GM23338 (cell line): ENCODE results near the gene CDK18. TPM values are rescaled to one million over a fixed set of nuclear protein-coding genes. Genes with fewer than 3 reads are reported as not detected.

Experiments used
- ATAC-seq: fragments of 200-7000 bp; cut with Tn5 transposase; 3 replicates; pipeline ENCODE4 v1.9.1; 2020
- DNase-seq: peaks from one replicate; pipeline ENCODE4 v3.0.0-alpha.2; 2015; ENCODE audit warnings: low spot score
- H2AFZ ChIP-seq: fragments of 200-600 bp; sonication (generic); 2 replicates; pipeline ENCODE4 v1.8.0; 2016; ENCODE audit warnings: antibody characterized with exemption, mild to moderate bottlenecking, moderate library complexity
- H3F3A ChIP-seq: fragments of 200-600 bp; sonication (generic); replicated peaks from 2 replicates; pipeline ENCODE4 v1.8.0; 2017; ENCODE audit warnings: antibody characterized with exemption, mixed run types, low read depth
- H3K27ac ChIP-seq: fragments of 200-600 bp; sonication (generic); 2 replicates; pipeline ENCODE4 v1.6.1; 2016; ENCODE audit warnings: low read depth
- H3K27me3 ChIP-seq: fragments of 200-600 bp; sonication (generic); 2 replicates; pipeline ENCODE4 v1.8.0; 2016; ENCODE audit warnings: mild to moderate bottlenecking, mixed run types, moderate library complexity; ENCODE audit not compliant: insufficient read depth
- H3K36me3 ChIP-seq: fragments of 200-600 bp; sonication (generic); 2 replicates; pipeline ENCODE4 v1.8.0; 2016; ENCODE audit warnings: mild to moderate bottlenecking; ENCODE audit not compliant: insufficient read depth
- H3K4me1 ChIP-seq: fragments of 200-600 bp; sonication (generic); 2 replicates; pipeline ENCODE4 v1.8.0; 2016; ENCODE audit warnings: mild to moderate bottlenecking, moderate library complexity; ENCODE audit not compliant: insufficient read depth
- H3K4me2 ChIP-seq: fragments of 200-600 bp; sonication (generic); 2 replicates; pipeline ENCODE4 v1.7.1; 2017; ENCODE audit warnings: mixed run types
- H3K4me3 ChIP-seq: fragments of 200-600 bp; sonication (generic); 2 replicates; pipeline ENCODE4 v1.6.1; 2016; ENCODE audit warnings: mixed run types
- H3K79me2 ChIP-seq: fragments of 200-600 bp; sonication (generic); replicated peaks from 2 replicates; pipeline ENCODE4 v1.8.0; 2017; ENCODE audit warnings: mild to moderate bottlenecking; ENCODE audit not compliant: insufficient read depth
- H3K9me2 ChIP-seq: fragments of 200-600 bp; sonication (generic); 2 replicates; pipeline ENCODE4 v1.8.0; 2017; ENCODE audit not compliant: insufficient read depth
- H4K20me1 ChIP-seq: fragments of 200-600 bp; sonication (generic); replicated peaks from 2 replicates; pipeline ENCODE4 v1.8.0; 2017; ENCODE audit warnings: mild to moderate bottlenecking; ENCODE audit not compliant: insufficient read depth
- H3K27ac Mint-ChIP-seq: 2 replicates; pipeline ENCODE4 v1.8.0; 2020; ENCODE audit warnings: inconsistent platforms, mild to moderate bottlenecking, moderate library complexity, mixed read lengths
- H3K27me3 Mint-ChIP-seq: 3 replicates; pipeline ENCODE4 v1.8.0; 2022; ENCODE audit warnings: low read depth, mild to moderate bottlenecking, moderate library complexity, mixed read lengths, inconsistent platforms; ENCODE audit not compliant: insufficient read depth, poor library complexity
- H3K36me3 Mint-ChIP-seq: 3 replicates; pipeline ENCODE4 v1.8.0; 2021; ENCODE audit warnings: low read depth, mild to moderate bottlenecking, inconsistent platforms, moderate library complexity, mixed read lengths
- H3K4me1 Mint-ChIP-seq: 3 replicates; pipeline ENCODE4 v1.8.0; 2020; ENCODE audit warnings: mild to moderate bottlenecking, inconsistent platforms, mixed read lengths
- H3K4me3 Mint-ChIP-seq: 3 replicates; pipeline ENCODE4 v1.8.0; 2021; ENCODE audit warnings: moderate library complexity, mild to moderate bottlenecking, inconsistent platforms, mixed read lengths
- H3K9me3 Mint-ChIP-seq: 3 replicates; pipeline ENCODE4 v1.8.0; 2020; ENCODE audit warnings: moderate library complexity, mild to moderate bottlenecking, inconsistent platforms, mixed read lengths
- EZH2phosphoT487 ChIP-seq: fragments of 200-600 bp; sonication (generic); IDR thresholded peaks from one replicate; pipeline ENCODE4 v1.8.1; 2018; ENCODE audit warnings: antibody characterized with exemption; ENCODE audit not compliant: unreplicated experiment
- JUNB ChIP-seq: IDR thresholded peaks from one replicate; pipeline ENCODE4 v1.6.1; 2016; ENCODE audit warnings: antibody characterized with exemption; ENCODE audit not compliant: unreplicated experiment
- NANOG ChIP-seq: IDR thresholded peaks from 2 replicates; pipeline ENCODE4 v1.6.1; 2016; ENCODE audit warnings: antibody characterized with exemption, borderline replicate concordance
- STAT1 ChIP-seq: IDR thresholded peaks from one replicate; pipeline ENCODE4 v1.6.1; 2016; ENCODE audit warnings: antibody characterized with exemption; ENCODE audit not compliant: unreplicated experiment
- ZNF114 ChIP-seq: fragments of 250-450 bp; sonication (Bioruptor Pico); IDR thresholded peaks from 2 replicates; pipeline ENCODE4 v1.5.0; 2020; ENCODE audit warnings: mild to moderate bottlenecking, moderate library complexity
- ZNF331 ChIP-seq: fragments of 250-450 bp; sonication (Bioruptor Pico); IDR thresholded peaks from 2 replicates; pipeline ENCODE4 v1.5.0; 2020; ENCODE audit warnings: low read depth, mild to moderate bottlenecking, moderate library complexity
- polyA plus RNA-seq: library from polyadenylated mRNA; unstranded; fragments of >200 nt; fragmentation: Nextera tagmentation; extraction: Ambion mirVana; gene quantifications from 2 replicates; pipeline ENCODE4 v1.2.1, GENCODE V29; 2016
- total RNA-seq: library from RNA; depleted of rRNA; stranded (reverse); fragments of >200 nt; shearing (Covaris generic); gene quantifications from 2 replicates; pipeline ENCODE4 v1.2.3, GENCODE V29; 2014
- TF ChIP-seq, protein P1 (sequence below): IDR thresholded peaks from one replicate; pipeline ENCODE4 v1.6.1; 2018; ENCODE audit warnings: antibody characterized with exemption; ENCODE audit not compliant: unreplicated experiment
- TF ChIP-seq, protein P2 (sequence below): fragments of 250-450 bp; sonication (Bioruptor Pico); IDR thresholded peaks from 2 replicates; pipeline ENCODE4 v1.5.0; 2020; ENCODE audit warnings: mild to moderate bottlenecking, moderate library complexity
- TF ChIP-seq, protein P3 (sequence below): IDR thresholded peaks from 2 replicates; pipeline ENCODE4 v1.6.1; 2016; ENCODE audit warnings: antibody characterized with exemption

The CDK18 gene
- total and polyA plus RNA-seq, 2 experiments from 2014 or later = 21.1 to 46.5 TPM

DNA sequence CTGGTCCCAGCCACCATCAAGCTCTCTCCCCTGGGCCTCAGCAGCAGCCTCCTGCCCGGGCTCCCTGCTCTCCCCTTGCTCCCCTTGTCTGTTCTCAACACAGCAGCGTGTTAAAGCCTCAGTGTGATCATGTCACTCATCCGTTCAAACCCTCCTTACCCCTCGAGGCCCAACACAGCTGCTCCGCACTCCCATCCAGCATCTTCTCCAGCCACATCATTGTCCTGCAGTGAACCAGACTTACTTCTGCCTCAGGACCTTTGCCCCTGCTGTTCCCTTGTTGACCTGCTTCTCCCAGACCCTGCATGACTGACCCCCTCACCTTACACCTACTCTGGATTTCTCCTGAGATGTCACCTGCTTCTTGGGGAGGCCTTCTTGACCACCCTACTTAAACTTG lies 13.3 kb downstream of the CDK18 start:
- H3K27me3 ChIP-seq = no peaks in the 10 kb centered on the region
- Mint-ChIP-seq H3K4me1 (peaks cover 79% of the 10 kb centered on the region), H3K36me3 (peaks cover 8% of the 10 kb centered on the region), H3K4me3 (no peak overlapping the region), H3K9me3 (no peaks in the 10 kb centered on the region; the same call in 2 of the 3 replicates), H3K27ac (no peak overlapping the region), H3K27me3 (peaks cover 21% of the 10 kb centered on the region)
- DNase-seq (no peak), ATAC-seq (no peak)
- no peak overlapping the region for H3K27ac ChIP-seq
- 0 out of 2 replicates have a peak, but pooled peaks cover 4% of the 10 kb centered on the region for H3K9me2 ChIP-seq
- H3K4me3 ChIP-seq = no peak overlapping the region
- no peak overlapping the region for H2AFZ ChIP-seq
- peaks cover 11% of the 10 kb centered on the region for H4K20me1 ChIP-seq
- no peaks in the 10 kb centered on the region for H3K36me3 ChIP-seq
- H3K4me2 ChIP-seq = no peak overlapping the region
- no peaks in the 10 kb centered on the region for H3K79me2 ChIP-seq
- H3F3A ChIP-seq = no peaks in the 10 kb centered on the region; the same call in 1 of the 2 replicates
- H3K4me1 ChIP-seq = peaks cover 34% of the 10 kb centered on the region
- TF ChIP-seq NANOG (no peak), ZNF331 (no peak), JUNB (no peak), STAT1 (no peak), ZNF114 (CRISPR knock-in tag) (no peak), EZH2phosphoT487 (no peak)
- TF ChIP-seq, protein P1, sequence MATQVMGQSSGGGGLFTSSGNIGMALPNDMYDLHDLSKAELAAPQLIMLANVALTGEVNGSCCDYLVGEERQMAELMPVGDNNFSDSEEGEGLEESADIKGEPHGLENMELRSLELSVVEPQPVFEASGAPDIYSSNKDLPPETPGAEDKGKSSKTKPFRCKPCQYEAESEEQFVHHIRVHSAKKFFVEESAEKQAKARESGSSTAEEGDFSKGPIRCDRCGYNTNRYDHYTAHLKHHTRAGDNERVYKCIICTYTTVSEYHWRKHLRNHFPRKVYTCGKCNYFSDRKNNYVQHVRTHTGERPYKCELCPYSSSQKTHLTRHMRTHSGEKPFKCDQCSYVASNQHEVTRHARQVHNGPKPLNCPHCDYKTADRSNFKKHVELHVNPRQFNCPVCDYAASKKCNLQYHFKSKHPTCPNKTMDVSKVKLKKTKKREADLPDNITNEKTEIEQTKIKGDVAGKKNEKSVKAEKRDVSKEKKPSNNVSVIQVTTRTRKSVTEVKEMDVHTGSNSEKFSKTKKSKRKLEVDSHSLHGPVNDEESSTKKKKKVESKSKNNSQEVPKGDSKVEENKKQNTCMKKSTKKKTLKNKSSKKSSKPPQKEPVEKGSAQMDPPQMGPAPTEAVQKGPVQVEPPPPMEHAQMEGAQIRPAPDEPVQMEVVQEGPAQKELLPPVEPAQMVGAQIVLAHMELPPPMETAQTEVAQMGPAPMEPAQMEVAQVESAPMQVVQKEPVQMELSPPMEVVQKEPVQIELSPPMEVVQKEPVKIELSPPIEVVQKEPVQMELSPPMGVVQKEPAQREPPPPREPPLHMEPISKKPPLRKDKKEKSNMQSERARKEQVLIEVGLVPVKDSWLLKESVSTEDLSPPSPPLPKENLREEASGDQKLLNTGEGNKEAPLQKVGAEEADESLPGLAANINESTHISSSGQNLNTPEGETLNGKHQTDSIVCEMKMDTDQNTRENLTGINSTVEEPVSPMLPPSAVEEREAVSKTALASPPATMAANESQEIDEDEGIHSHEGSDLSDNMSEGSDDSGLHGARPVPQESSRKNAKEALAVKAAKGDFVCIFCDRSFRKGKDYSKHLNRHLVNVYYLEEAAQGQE = no peak
- TF ChIP-seq, protein P2, sequence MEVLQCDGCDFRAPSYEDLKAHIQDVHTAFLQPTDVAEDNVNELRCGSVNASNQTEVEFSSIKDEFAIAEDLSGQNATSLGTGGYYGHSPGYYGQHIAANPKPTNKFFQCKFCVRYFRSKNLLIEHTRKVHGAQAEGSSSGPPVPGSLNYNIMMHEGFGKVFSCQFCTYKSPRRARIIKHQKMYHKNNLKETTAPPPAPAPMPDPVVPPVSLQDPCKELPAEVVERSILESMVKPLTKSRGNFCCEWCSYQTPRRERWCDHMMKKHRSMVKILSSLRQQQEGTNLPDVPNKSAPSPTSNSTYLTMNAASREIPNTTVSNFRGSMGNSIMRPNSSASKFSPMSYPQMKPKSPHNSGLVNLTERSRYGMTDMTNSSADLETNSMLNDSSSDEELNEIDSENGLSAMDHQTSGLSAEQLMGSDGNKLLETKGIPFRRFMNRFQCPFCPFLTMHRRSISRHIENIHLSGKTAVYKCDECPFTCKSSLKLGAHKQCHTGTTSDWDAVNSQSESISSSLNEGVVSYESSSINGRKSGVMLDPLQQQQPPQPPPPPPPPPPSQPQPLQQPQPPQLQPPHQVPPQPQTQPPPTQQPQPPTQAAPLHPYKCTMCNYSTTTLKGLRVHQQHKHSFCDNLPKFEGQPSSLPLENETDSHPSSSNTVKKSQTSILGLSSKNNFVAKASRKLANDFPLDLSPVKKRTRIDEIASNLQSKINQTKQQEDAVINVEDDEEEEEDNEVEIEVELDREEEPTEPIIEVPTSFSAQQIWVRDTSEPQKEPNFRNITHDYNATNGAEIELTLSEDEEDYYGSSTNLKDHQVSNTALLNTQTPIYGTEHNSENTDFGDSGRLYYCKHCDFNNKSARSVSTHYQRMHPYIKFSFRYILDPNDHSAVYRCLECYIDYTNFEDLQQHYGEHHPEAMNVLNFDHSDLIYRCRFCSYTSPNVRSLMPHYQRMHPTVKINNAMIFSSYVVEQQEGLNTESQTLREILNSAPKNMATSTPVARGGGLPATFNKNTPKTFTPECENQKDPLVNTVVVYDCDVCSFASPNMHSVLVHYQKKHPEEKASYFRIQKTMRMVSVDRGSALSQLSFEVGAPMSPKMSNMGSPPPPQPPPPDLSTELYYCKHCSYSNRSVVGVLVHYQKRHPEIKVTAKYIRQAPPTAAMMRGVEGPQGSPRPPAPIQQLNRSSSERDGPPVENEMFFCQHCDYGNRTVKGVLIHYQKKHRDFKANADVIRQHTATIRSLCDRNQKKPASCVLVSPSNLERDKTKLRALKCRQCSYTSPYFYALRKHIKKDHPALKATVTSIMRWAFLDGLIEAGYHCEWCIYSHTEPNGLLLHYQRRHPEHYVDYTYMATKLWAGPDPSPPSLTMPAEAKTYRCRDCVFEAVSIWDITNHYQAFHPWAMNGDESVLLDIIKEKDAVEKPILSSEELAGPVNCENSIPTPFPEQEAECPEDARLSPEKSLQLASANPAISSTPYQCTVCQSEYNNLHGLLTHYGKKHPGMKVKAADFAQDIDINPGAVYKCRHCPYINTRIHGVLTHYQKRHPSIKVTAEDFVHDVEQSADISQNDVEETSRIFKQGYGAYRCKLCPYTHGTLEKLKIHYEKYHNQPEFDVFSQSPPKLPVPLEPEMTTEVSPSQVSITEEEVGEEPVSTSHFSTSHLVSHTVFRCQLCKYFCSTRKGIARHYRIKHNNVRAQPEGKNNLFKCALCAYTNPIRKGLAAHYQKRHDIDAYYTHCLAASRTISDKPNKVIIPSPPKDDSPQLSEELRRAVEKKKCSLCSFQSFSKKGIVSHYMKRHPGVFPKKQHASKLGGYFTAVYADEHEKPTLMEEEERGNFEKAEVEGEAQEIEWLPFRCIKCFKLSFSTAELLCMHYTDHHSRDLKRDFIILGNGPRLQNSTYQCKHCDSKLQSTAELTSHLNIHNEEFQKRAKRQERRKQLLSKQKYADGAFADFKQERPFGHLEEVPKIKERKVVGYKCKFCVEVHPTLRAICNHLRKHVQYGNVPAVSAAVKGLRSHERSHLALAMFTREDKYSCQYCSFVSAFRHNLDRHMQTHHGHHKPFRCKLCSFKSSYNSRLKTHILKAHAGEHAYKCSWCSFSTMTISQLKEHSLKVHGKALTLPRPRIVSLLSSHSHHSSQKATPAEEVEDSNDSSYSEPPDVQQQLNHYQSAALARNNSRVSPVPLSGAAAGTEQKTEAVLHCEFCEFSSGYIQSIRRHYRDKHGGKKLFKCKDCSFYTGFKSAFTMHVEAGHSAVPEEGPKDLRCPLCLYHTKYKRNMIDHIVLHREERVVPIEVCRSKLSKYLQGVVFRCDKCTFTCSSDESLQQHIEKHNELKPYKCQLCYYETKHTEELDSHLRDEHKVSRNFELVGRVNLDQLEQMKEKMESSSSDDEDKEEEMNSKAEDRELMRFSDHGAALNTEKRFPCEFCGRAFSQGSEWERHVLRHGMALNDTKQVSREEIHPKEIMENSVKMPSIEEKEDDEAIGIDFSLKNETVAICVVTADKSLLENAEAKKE (CRISPR knock-in tag) = no peak
- TF ChIP-seq, protein P3, sequence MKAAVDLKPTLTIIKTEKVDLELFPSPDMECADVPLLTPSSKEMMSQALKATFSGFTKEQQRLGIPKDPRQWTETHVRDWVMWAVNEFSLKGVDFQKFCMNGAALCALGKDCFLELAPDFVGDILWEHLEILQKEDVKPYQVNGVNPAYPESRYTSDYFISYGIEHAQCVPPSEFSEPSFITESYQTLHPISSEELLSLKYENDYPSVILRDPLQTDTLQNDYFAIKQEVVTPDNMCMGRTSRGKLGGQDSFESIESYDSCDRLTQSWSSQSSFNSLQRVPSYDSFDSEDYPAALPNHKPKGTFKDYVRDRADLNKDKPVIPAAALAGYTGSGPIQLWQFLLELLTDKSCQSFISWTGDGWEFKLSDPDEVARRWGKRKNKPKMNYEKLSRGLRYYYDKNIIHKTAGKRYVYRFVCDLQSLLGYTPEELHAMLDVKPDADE = no peak
